Measurements from ENCODE around the gene MAB21L3.

GRCh38 chr1:116091083-116091482 lies 20.1 kb upstream of the MAB21L3 start:
- TF ChIP-seq, protein P1, sequence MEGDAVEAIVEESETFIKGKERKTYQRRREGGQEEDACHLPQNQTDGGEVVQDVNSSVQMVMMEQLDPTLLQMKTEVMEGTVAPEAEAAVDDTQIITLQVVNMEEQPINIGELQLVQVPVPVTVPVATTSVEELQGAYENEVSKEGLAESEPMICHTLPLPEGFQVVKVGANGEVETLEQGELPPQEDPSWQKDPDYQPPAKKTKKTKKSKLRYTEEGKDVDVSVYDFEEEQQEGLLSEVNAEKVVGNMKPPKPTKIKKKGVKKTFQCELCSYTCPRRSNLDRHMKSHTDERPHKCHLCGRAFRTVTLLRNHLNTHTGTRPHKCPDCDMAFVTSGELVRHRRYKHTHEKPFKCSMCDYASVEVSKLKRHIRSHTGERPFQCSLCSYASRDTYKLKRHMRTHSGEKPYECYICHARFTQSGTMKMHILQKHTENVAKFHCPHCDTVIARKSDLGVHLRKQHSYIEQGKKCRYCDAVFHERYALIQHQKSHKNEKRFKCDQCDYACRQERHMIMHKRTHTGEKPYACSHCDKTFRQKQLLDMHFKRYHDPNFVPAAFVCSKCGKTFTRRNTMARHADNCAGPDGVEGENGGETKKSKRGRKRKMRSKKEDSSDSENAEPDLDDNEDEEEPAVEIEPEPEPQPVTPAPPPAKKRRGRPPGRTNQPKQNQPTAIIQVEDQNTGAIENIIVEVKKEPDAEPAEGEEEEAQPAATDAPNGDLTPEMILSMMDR (IDR thresholded peaks at IDR 0.05) = no peak
- no peak for TF ChIP-seq POLR2A (IDR thresholded peaks at IDR 0.05)

Data from uterus (tissue), 2 donors.